Right lobe of liver (tissue), 6 donors: Measurements from ENCODE around the gene SPNS2. TPM values are rescaled to one million over a fixed set of nuclear protein-coding genes. Genes with fewer than 3 reads are reported as not detected.
A peak's percentile ranks its signal among the peaks of the same experiment; 100 is the strongest.

ENCODE experiments used
- ATAC-seq, 4 donors: fragments of 200-7000 bp; cut with Tn5 transposase; one replicate each; pipeline ENCODE4 v1.9.1; 2020; ENCODE audit warnings: mild to moderate bottlenecking in 4 of 4, moderate library complexity in 4 of 4
- DNase-seq, 3 donors: peaks; one replicate each; pipeline ENCODE4 v3.0.0-alpha.2; 2020
- H3K27ac ChIP-seq, 3 donors: fragments of 200-600 bp; one replicate each; pipeline ENCODE4 v1.8.0; 2022
- H3K27me3 ChIP-seq, 2 donors: fragments of 200-600 bp; one replicate each; pipeline ENCODE4 v1.8.0; 2022
- H3K36me3 ChIP-seq, 4 donors: fragments of 200-600 bp; sonication (generic) in 1 of 4; one replicate each; pipeline versions ENCODE4 v1.5.1 to v1.8.0; 2017 to 2022; ENCODE audit warnings: control low read depth in 1 of 4
- H3K4me1 ChIP-seq, 4 donors: fragments of 200-600 bp; sonication (generic) in 1 of 4; one replicate each; pipeline versions ENCODE4 v1.5.1 to v1.8.0; 2017 to 2022; ENCODE audit warnings: control low read depth in 1 of 4
- H3K4me3 ChIP-seq, 3 donors: fragments of 200-600 bp; one replicate each; pipeline ENCODE4 v1.8.0; 2022
- H3K9me3 ChIP-seq, 4 donors: fragments of 200-600 bp; sonication (generic) in 1 of 4; one replicate each; pipeline versions ENCODE4 v1.5.1 to v1.8.0; 2017 to 2022; ENCODE audit warnings: control low read depth in 1 of 4
- CTCF ChIP-seq, 4 donors: fragments of 200-600 bp in 3 of 4; fragments of 450-650 bp in 1 of 4; IDR thresholded peaks; one replicate each; pipeline versions ENCODE4 v1.5.1 to v1.8.0; 2016 to 2022; ENCODE audit warnings: antibody characterized with exemption in 4 of 4, mild to moderate bottlenecking in 2 of 4
- POLR2A ChIP-seq: fragments of 450-650 bp; IDR thresholded peaks from one replicate; pipeline ENCODE4 v1.6.1; 2017; ENCODE audit warnings: antibody characterized with exemption, mild to moderate bottlenecking
- WGBS: methylation state at CpG from one replicate; pipeline ENCODE4 v1.1.6; 2018; ENCODE audit warnings: low coverage, low lambda C conversion rate; ENCODE audit not compliant: insufficient coverage; ENCODE audit errors: missing lambda C conversion rate; 5-methylcytosine and 5-hydroxymethylcytosine counted together
- intact Hi-C, 2 donors: fragments of 100-400 bp; cut with DNase I; formaldehyde crosslinking; loops; one replicate each; pipeline versions ENCODE4 v1.11.2 to v1.14.1; 2022
- total RNA-seq, 6 experiments: library from RNA; depleted of rRNA in 2 of 6; stranded (reverse); fragments of >200 nt in 2 of 6; fragmentation: NEBNext Ultra II Directional in 3 of 6; extraction: Animal tissue kit (Norgen Biotek cat#: 25700) in 3 of 6; gene quantifications; one replicate each; pipeline versions ENCODE4 v1.1.0 to v1.2.4, GENCODE V29; 2016 to 2023
- donor health status: DM: no; HTN: yes; CAD: no.
- donor health status: DM: no; HTN: no; CAD: no.
- donor health status: DM: no; HTN: no; CAD: no.
- donor health status: DM: no; HTN: yes; CAD: no.
- donor health status: DM: no; HTN: yes; CAD: no.

Gene SPNS2
- total RNA-seq, 6 experiments from 2014 or later = 3.0 to 12.4 (median 7.3) TPM

GRCh38 chr17:4475463-4475862 lies 23.2 kb upstream of the SPNS2 start:
- no peaks in the 10 kb centered on the region for H3K27me3 ChIP-seq
- no peaks in the 10 kb centered on the region for H3K36me3 ChIP-seq
- H3K4me3 ChIP-seq = no peak overlapping the region
- H3K27ac ChIP-seq = no peak overlapping the region
- DNase-seq (no peak), ATAC-seq (no peak)
- WGBS = 100% methylated on average over 1 of the region's 7 CpGs
- peaks cover 0 to 9% (median 0%) of the 10 kb centered on the region in 4 donors for H3K4me1 ChIP-seq
- TF ChIP-seq CTCF (IDR thresholded peaks at IDR 0.05) (no peak), POLR2A (no peak)
- intact Hi-C loops = no loop called here
- no peaks in the 10 kb centered on the region for H3K9me3 ChIP-seq

GRCh38 chr17:4476017-4476416 lies 22.7 kb upstream of the SPNS2 start:
- TF ChIP-seq POLR2A = no peak
- TF ChIP-seq CTCF (IDR thresholded peaks at IDR 0.05) = no peak
- Histone ChIP-seq H3K27me3 (no peaks in the 10 kb centered on the region), H3K27ac (no peak overlapping the region), H3K9me3 (no peaks in the 10 kb centered on the region), H3K36me3 (no peaks in the 10 kb centered on the region), H3K4me1 (peaks cover 0 to 14% (median 0%) of the 10 kb centered on the region in 4 donors), H3K4me3 (no peak overlapping the region)
- intact Hi-C loops = no loop called here
- no peak for ATAC-seq
- DNase-seq = no peak
- 100% methylated on average over 1 of the region's 14 CpGs for WGBS

GRCh38 chr17:4476511-4477070 lies 22.1 kb upstream of the SPNS2 start:
- WGBS = 60% methylated on average over 1 of the region's 19 CpGs
- H3K4me3 ChIP-seq = no peak overlapping the region
- DNase-seq (no peak), ATAC-seq (peak in 1 of 4 donors; percentile 20)
- no peak overlapping the region for H3K27ac ChIP-seq
- H3K36me3 ChIP-seq = no peaks in the 10 kb centered on the region
- TF ChIP-seq CTCF (IDR thresholded peaks at IDR 0.05) = no peak
- TF ChIP-seq POLR2A = no peak
- intact Hi-C loops = no loop called here
- H3K9me3 ChIP-seq = no peaks in the 10 kb centered on the region
- peaks cover 0 to 16% (median 0%) of the 10 kb centered on the region in 4 donors for H3K4me1 ChIP-seq
- no peaks in the 10 kb centered on the region for H3K27me3 ChIP-seq

- Histone ChIP-seq H3K9me3 (no peaks in the 10 kb centered on the region), H3K4me1 (peaks cover 0 to 16% (median 0%) of the 10 kb centered on the region in 4 donors), H3K27me3 (no peaks in the 10 kb centered on the region), H3K4me3 (no peak overlapping the region), H3K36me3 (no peaks in the 10 kb centered on the region), H3K27ac (no peak overlapping the region)
- DNase-seq = no peak
- 48% methylated on average over 2 of the region's 10 CpGs for WGBS
- intact Hi-C loops = no loop called here
- TF ChIP-seq CTCF (IDR thresholded peaks at IDR 0.05) (no peak), POLR2A (no peak)
- no peak for ATAC-seq
Observed at GRCh38 chr17:4477255-4477791, 21.4 kb upstream of the SPNS2 start.
